Measurements from ENCODE around the gene HRAS. TPM values are rescaled to one million over a fixed set of nuclear protein-coding genes. Genes with fewer than 3 reads are reported as not detected.

HRAS gene
- total RNA-seq, 2 experiments from 2014 or later = 23.7 to 23.9 TPM

- ChIA-PET CTCF (no interaction called here), POLR2A (no interaction called here)
- Histone ChIP-seq H3K27me3 (ENCODE audit: control insufficient read depth in 1 of 2, insufficient read depth in 2 of 2, low read length in 2 of 2) (no peaks in the 10 kb centered on the region), H3K9me3 (ENCODE audit: control insufficient read depth in 1 of 2, insufficient read depth in 1 of 2, low read length in 2 of 2) (no peaks in the 10 kb centered on the region), H3K27ac (ENCODE audit: low read depth in 1 of 2, low read length in 2 of 2) (no peak overlapping the region), H3K4me3 (ENCODE audit: low read length) (no peak overlapping the region), H3K36me3 (ENCODE audit: insufficient read depth, low read length) (no peaks in the 10 kb centered on the region), H3K4me1 (ENCODE audit: insufficient read depth, low read length) (peaks cover 20% of the 10 kb centered on the region)
- H3K4me3 Mint-ChIP-seq = no peak overlapping the region
- no peaks in the 10 kb centered on the region for H3K9me3 Mint-ChIP-seq
- no peaks in the 10 kb centered on the region for H3K27me3 Mint-ChIP-seq
- H3K4me1 Mint-ChIP-seq (ENCODE audit: low read depth) = no peaks in the 10 kb centered on the region
- no peaks in the 10 kb centered on the region for H3K36me3 Mint-ChIP-seq (ENCODE audit: low read depth)
- no peak overlapping the region for H3K27ac Mint-ChIP-seq
- TF ChIP-seq, protein P1, sequence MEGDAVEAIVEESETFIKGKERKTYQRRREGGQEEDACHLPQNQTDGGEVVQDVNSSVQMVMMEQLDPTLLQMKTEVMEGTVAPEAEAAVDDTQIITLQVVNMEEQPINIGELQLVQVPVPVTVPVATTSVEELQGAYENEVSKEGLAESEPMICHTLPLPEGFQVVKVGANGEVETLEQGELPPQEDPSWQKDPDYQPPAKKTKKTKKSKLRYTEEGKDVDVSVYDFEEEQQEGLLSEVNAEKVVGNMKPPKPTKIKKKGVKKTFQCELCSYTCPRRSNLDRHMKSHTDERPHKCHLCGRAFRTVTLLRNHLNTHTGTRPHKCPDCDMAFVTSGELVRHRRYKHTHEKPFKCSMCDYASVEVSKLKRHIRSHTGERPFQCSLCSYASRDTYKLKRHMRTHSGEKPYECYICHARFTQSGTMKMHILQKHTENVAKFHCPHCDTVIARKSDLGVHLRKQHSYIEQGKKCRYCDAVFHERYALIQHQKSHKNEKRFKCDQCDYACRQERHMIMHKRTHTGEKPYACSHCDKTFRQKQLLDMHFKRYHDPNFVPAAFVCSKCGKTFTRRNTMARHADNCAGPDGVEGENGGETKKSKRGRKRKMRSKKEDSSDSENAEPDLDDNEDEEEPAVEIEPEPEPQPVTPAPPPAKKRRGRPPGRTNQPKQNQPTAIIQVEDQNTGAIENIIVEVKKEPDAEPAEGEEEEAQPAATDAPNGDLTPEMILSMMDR (IDR thresholded peaks at IDR 0.05) = no peak
- intact Hi-C loops (cut with DNase I, micrococcal nuclease) = no loop called here
- ATAC-seq (ENCODE audit: poor library complexity) (no peak), DNase-seq (no peak)
Observed at GRCh38 chr11:551596-551995, 16.2 kb upstream of the HRAS start.

- no peak overlapping the region for H3K27ac Mint-ChIP-seq
- H3K27ac ChIP-seq (ENCODE audit: low read depth in 1 of 2, low read length in 2 of 2) = no peak overlapping the region
- H3K27me3 Mint-ChIP-seq = no peaks in the 10 kb centered on the region
- no peaks in the 10 kb centered on the region for H3K36me3 Mint-ChIP-seq (ENCODE audit: low read depth)
- H3K9me3 Mint-ChIP-seq = no peaks in the 10 kb centered on the region
- H3K4me3 ChIP-seq (ENCODE audit: low read length) = no peak overlapping the region
- peaks cover 15% of the 10 kb centered on the region for H3K4me1 ChIP-seq (ENCODE audit: insufficient read depth, low read length)
- H3K36me3 ChIP-seq (ENCODE audit: insufficient read depth, low read length) = no peaks in the 10 kb centered on the region
- CTCF ChIA-PET = no interaction called here
- no peaks in the 10 kb centered on the region for H3K4me1 Mint-ChIP-seq (ENCODE audit: low read depth)
- no peaks in the 10 kb centered on the region for H3K27me3 ChIP-seq (ENCODE audit: control insufficient read depth in 1 of 2, insufficient read depth in 2 of 2, low read length in 2 of 2)
- no peak overlapping the region for H3K4me3 Mint-ChIP-seq
- no peak for DNase-seq
- intact Hi-C loops (cut with DNase I, micrococcal nuclease) = no loop called here
- H3K9me3 ChIP-seq (ENCODE audit: control insufficient read depth in 1 of 2, insufficient read depth in 1 of 2, low read length in 2 of 2) = no peaks in the 10 kb centered on the region
- no peak for ATAC-seq (ENCODE audit: poor library complexity)
- POLR2A ChIA-PET = no interaction called here
- TF ChIP-seq, protein P1 (IDR thresholded peaks at IDR 0.05) = no peak
Observed at GRCh38 chr11:551131-551530, 15.8 kb upstream of the HRAS start.

DNA sequence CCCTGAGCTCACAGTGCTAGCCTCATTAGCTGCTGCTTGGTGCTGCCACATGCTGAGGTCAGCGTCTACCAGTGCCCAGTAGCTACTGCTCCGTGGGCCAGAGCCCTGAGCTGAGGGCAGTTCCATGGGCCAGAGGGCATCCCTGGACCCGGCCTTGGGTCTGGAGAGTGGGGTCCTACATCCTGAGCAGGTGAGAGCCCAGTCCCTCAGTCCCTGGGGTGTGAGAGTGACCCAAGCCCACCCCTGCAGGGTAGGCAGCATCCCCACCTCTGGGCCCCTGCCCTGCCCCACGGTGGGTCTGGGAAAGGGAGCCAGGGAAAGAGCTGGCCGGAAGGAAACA is 15.3 kb upstream of the HRAS start:
- no peak overlapping the region for H3K27ac ChIP-seq (ENCODE audit: low read depth in 1 of 2, low read length in 2 of 2)
- ChIA-PET CTCF (no interaction called here), POLR2A (no interaction called here)
- Mint-ChIP-seq H3K4me3 (no peak overlapping the region), H3K27ac (no peak overlapping the region), H3K9me3 (no peaks in the 10 kb centered on the region), H3K27me3 (no peaks in the 10 kb centered on the region), H3K4me1 (ENCODE audit: low read depth) (no peaks in the 10 kb centered on the region), H3K36me3 (ENCODE audit: low read depth) (no peaks in the 10 kb centered on the region)
- TF ChIP-seq, protein P1 (IDR thresholded peaks at IDR 0.05) = no peak
- intact Hi-C loops (cut with DNase I, micrococcal nuclease) = no loop called here
- ATAC-seq (ENCODE audit: poor library complexity) (no peak), DNase-seq (no peak)
- H3K36me3 ChIP-seq (ENCODE audit: insufficient read depth, low read length) = no peaks in the 10 kb centered on the region
- H3K9me3 ChIP-seq (ENCODE audit: control insufficient read depth in 1 of 2, insufficient read depth in 1 of 2, low read length in 2 of 2) = no peaks in the 10 kb centered on the region
- peaks cover 14% of the 10 kb centered on the region for H3K4me1 ChIP-seq (ENCODE audit: insufficient read depth, low read length)
- H3K27me3 ChIP-seq (ENCODE audit: control insufficient read depth in 1 of 2, insufficient read depth in 2 of 2, low read length in 2 of 2) = no peaks in the 10 kb centered on the region
- H3K4me3 ChIP-seq (ENCODE audit: low read length) = no peak overlapping the region

Data from CD4-positive, alpha-beta T cell (primary cell).